Measurements from ENCODE around the gene ETNK2. TPM values are rescaled to one million over a fixed set of nuclear protein-coding genes. Genes with fewer than 3 reads are reported as not detected.

ETNK2 gene
- polyA plus RNA-seq, 2 of the 4 experiments (the other 2 are of a cell fraction): 3.4 to 5.2 TPM

DNA sequence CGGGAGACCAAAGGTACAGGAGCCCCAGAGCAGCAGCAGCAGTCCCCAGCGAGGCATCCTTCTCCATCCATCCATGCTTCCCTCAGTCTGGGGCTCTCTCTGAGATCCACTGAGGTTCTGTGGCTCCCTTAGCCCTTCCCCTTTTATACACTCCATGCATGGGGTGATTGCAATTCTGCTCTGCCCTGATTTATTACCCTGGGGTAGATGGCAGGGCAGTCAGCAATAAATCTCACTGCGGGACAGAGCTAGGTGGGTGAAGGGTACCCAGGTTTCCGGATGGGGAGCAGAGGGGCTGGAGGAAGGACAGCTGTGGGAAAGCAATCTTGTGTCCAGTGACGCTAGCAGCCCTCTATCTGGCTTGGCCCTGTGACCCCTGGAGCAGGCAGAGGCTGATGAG, 14.4 kb upstream of the ETNK2 start, which contains the start of gene REN (continued):
- TF ChIP-seq NR3C1 (IDR thresholded peaks at IDR 0.05): no peak
- no peak for TF ChIP-seq JUN (IDR thresholded peaks at IDR 0.05)
- no peak for TF ChIP-seq CBX8 (IDR thresholded peaks at IDR 0.05)
- no peak for TF ChIP-seq ZSCAN20 (CRISPR knock-in tag; IDR thresholded peaks at IDR 0.05)
- TF ChIP-seq, protein P1, sequence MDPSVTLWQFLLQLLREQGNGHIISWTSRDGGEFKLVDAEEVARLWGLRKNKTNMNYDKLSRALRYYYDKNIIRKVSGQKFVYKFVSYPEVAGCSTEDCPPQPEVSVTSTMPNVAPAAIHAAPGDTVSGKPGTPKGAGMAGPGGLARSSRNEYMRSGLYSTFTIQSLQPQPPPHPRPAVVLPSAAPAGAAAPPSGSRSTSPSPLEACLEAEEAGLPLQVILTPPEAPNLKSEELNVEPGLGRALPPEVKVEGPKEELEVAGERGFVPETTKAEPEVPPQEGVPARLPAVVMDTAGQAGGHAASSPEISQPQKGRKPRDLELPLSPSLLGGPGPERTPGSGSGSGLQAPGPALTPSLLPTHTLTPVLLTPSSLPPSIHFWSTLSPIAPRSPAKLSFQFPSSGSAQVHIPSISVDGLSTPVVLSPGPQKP (IDR thresholded peaks at IDR 0.05; ENCODE audit: low read depth, low read length): no peak
- TF ChIP-seq TP53 (CRISPR knock-in tag; IDR thresholded peaks at IDR 0.05): no peak
- TF ChIP-seq, protein P2, sequence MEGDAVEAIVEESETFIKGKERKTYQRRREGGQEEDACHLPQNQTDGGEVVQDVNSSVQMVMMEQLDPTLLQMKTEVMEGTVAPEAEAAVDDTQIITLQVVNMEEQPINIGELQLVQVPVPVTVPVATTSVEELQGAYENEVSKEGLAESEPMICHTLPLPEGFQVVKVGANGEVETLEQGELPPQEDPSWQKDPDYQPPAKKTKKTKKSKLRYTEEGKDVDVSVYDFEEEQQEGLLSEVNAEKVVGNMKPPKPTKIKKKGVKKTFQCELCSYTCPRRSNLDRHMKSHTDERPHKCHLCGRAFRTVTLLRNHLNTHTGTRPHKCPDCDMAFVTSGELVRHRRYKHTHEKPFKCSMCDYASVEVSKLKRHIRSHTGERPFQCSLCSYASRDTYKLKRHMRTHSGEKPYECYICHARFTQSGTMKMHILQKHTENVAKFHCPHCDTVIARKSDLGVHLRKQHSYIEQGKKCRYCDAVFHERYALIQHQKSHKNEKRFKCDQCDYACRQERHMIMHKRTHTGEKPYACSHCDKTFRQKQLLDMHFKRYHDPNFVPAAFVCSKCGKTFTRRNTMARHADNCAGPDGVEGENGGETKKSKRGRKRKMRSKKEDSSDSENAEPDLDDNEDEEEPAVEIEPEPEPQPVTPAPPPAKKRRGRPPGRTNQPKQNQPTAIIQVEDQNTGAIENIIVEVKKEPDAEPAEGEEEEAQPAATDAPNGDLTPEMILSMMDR (IDR thresholded peaks at IDR 0.05): no peak

DNA sequence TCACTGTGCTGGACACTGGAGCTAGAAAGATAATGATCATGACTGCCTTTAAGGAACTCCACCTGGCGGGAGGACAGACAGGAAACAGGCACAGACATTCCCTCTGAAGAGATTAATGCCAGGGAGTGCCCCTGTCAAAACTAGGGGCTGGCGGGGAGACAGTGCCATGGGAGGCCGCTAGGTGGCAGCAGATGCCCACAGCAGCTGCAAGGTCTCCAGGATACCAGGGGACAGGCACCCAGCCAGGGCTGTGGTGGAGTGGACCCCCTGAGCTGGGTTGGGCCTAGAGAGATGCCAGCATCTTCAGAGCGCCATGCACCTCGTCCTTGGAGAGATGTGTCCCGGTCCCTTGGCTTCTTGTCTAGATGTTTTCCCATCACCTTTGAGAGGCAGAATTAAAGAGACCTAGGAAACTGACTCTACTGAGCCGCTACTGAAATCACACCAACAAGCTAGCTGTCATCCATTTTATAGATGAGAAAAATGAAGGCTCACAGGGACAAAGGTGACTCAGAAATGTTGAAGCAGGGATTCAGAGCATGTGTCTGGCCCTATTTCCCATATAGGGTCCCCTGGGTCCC, 10.7 kb upstream of the ETNK2 start:
- H3K9me3 ChIP-seq: no peaks in the 10 kb centered on the region
- peak; percentile 97 for TF ChIP-seq RAD21 (conservative IDR thresholded peaks at IDR 0.05 in 1 of 2, IDR thresholded peaks at IDR 0.05 in 1 of 2)
- TF ChIP-seq RARB (CRISPR knock-in tag; IDR thresholded peaks at IDR 0.05): no peak
- TF ChIP-seq SMC3 (IDR thresholded peaks at IDR 0.05): peak; percentile 91
- TF ChIP-seq, protein P2 (IDR thresholded peaks at IDR 0.05): peak; percentile 98
- TF ChIP-seq GATA3 (IDR thresholded peaks at IDR 0.05; ENCODE audit: borderline replicate concordance): no peak
- no peak for TF ChIP-seq HOXA7 (CRISPR knock-in tag; IDR thresholded peaks at IDR 0.05)
- TF ChIP-seq HOXB5 (CRISPR knock-in tag; IDR thresholded peaks at IDR 0.05): 0 out of 2 replicates have a peak, but pooled peaks have one; percentile 36
- peak; percentile 89 to 98 for ATAC-seq
- H3K4me1 ChIP-seq: no peaks in the 10 kb centered on the region
- WGBS (ENCODE audit: missing lambda C conversion rate): 12% methylated on average over 7 of the region's 7 CpGs
- ChIA-PET CTCF (interaction anchor here (0.5 to 16.3 kb wide), 88 partner anchors 10 to 989 kb away, joined by 3 to 314 read pairs (median 5); partner anchors contain the start of genes ETNK2, GOLT1A, KISS1 and PLEKHA6), POLR2A (interaction anchor here (0.7 kb wide), 1 partner anchor 835 kb away, joined by 5 read pairs; no protein-coding TSS in a partner anchor)
- H3K27ac ChIP-seq: no peak overlapping the region
- no peak overlapping the region for H3K4me3 ChIP-seq
- H3K4me2 ChIP-seq: no peak overlapping the region
- FAIRE-seq: no peak
- peak; percentile 77 to 85 for DNase-seq (ENCODE audit: low read depth in 1 of 2, low spot score in 1 of 2)

DNA sequence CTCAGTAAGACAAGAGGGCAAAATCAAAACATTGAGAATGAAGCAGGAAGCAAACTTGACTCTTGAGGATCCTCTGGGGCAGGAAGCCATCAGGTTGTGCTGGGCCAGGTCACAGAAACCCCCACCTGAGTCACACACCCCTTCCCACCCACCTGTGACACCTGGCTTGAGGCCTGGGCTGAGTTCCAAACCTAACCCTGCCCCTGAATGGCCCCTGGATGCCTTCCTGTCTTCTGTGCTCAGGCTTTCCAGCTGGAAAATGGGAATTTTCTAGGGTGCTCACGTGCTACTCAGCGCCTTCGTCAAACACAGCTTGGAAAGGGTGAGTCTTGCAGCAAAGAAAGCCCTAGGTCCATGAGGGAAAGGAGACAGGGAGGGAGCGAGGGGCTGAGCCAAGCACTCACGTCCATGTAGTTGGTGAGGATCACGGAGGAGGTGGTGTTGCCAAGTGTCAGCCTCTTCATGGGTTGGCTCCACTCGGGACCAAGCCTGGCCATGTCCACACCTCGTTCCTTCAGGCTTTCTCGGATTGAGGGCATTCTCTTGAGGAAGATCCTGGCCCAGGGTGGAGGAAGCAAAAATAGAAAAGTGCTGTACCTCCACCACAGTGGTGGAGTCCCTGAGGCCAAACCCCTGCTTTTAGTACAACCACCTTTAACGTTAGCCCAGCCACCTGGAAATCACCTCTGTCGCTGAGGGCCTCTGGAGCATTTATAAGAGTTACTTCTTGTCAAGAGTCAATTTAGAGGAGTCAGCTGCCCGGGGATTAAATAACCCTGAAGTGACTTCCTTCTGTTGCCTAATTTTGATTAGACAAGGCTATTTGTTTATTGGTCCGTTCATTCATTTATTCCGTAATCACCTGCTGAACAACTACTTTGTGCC, 10.0 kb upstream of the ETNK2 start:
- no peak for DNase-seq (ENCODE audit: low read depth in 1 of 2, low spot score in 1 of 2)
- no peak overlapping the region for H3K27ac ChIP-seq
- 60% methylated on average over 14 of the region's 14 CpGs for WGBS (ENCODE audit: missing lambda C conversion rate)
- peak in 1 of 2 experiments; percentile 7; a peak in 3 of 6 replicates for ATAC-seq
- no peak overlapping the region for H3K4me2 ChIP-seq
- no peak for FAIRE-seq
- POLR2A ChIA-PET: interaction anchor here (0.7 kb wide), 1 partner anchor 834 kb away, joined by 5 read pairs; no protein-coding TSS in a partner anchor
- H3K4me3 ChIP-seq: no peak overlapping the region
- H3K9me3 ChIP-seq: no peaks in the 10 kb centered on the region
- CTCF ChIA-PET: interaction anchor here (0.6 to 16.3 kb wide), 76 partner anchors 10 to 989 kb away, joined by 3 to 314 read pairs (median 6); partner anchors contain the start of genes ETNK2, GOLT1A, KISS1 and PLEKHA6
- H3K4me1 ChIP-seq: no peaks in the 10 kb centered on the region
- TF ChIP-seq SREBF2 (IDR thresholded peaks at IDR 0.05): no peak
- TF ChIP-seq MYC (IDR thresholded peaks at IDR 0.05; ENCODE audit: borderline replicate concordance, low read length): no peak
- no peak for TF ChIP-seq RAD21 (conservative IDR thresholded peaks at IDR 0.05 in 1 of 2, IDR thresholded peaks at IDR 0.05 in 1 of 2)
- TF ChIP-seq, protein P3, sequence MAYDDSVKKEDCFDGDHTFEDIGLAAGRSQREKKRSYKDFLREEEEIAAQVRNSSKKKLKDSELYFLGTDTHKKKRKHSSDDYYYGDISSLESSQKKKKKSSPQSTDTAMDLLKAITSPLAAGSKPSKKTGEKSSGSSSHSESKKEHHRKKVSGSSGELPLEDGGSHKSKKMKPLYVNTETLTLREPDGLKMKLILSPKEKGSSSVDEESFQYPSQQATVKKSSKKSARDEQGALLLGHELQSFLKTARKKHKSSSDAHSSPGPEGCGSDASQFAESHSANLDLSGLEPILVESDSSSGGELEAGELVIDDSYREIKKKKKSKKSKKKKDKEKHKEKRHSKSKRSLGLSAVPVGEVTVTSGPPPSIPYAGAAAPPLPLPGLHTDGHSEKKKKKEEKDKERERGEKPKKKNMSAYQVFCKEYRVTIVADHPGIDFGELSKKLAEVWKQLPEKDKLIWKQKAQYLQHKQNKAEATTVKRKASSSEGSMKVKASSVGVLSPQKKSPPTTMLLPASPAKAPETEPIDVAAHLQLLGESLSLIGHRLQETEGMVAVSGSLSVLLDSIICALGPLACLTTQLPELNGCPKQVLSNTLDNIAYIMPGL (CRISPR knock-in tag; IDR thresholded peaks at IDR 0.05; ENCODE audit: borderline replicate concordance): no peak
- no peak for TF ChIP-seq POLR2A (IDR thresholded peaks at IDR 0.05; ENCODE audit: low read length)
- TF ChIP-seq ZNF302 (CRISPR knock-in tag; IDR thresholded peaks at IDR 0.05): no peak
- no peak for TF ChIP-seq CEBPB (IDR thresholded peaks at IDR 0.05)
- no peak for TF ChIP-seq HDAC2 (IDR thresholded peaks at IDR 0.05)
- no peak for TF ChIP-seq NR3C1 (IDR thresholded peaks at IDR 0.05)
- TF ChIP-seq, protein P4, sequence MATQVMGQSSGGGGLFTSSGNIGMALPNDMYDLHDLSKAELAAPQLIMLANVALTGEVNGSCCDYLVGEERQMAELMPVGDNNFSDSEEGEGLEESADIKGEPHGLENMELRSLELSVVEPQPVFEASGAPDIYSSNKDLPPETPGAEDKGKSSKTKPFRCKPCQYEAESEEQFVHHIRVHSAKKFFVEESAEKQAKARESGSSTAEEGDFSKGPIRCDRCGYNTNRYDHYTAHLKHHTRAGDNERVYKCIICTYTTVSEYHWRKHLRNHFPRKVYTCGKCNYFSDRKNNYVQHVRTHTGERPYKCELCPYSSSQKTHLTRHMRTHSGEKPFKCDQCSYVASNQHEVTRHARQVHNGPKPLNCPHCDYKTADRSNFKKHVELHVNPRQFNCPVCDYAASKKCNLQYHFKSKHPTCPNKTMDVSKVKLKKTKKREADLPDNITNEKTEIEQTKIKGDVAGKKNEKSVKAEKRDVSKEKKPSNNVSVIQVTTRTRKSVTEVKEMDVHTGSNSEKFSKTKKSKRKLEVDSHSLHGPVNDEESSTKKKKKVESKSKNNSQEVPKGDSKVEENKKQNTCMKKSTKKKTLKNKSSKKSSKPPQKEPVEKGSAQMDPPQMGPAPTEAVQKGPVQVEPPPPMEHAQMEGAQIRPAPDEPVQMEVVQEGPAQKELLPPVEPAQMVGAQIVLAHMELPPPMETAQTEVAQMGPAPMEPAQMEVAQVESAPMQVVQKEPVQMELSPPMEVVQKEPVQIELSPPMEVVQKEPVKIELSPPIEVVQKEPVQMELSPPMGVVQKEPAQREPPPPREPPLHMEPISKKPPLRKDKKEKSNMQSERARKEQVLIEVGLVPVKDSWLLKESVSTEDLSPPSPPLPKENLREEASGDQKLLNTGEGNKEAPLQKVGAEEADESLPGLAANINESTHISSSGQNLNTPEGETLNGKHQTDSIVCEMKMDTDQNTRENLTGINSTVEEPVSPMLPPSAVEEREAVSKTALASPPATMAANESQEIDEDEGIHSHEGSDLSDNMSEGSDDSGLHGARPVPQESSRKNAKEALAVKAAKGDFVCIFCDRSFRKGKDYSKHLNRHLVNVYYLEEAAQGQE (IDR thresholded peaks at IDR 0.05): no peak

Data from A549 (cell line).